B cell (primary cell): ENCODE results near the gene SH3RF3. TPM values are rescaled to one million over a fixed set of nuclear protein-coding genes. Genes with fewer than 3 reads are reported as not detected.

Experiments used
- ATAC-seq: fragments of 200-7000 bp; cut with Tn5 transposase; one replicate; pipeline ENCODE4 v1.10.0; 2021; ENCODE audit warnings: low read depth, mild to moderate bottlenecking, moderate number of reproducible peaks, moderate library complexity
- CTCF ChIA-PET: fragments of 350-600 bp; sonication (Branson Sonifier 250); formaldehyde crosslinking; loops from one replicate; lab custom pipeline; 2021; ENCODE audit warnings: antibody characterized with exemption, inconsistent platforms; lab: Charles Lee
- POLR2A ChIA-PET: fragments of 350-600 bp; sonication (Branson Sonifier 250); formaldehyde crosslinking; loops from one replicate; lab custom pipeline; 2021; ENCODE audit warnings: antibody characterized with exemption; lab: Charles Lee
- DNase-seq: peaks from one replicate; pipeline ENCODE4 v3.0.0; 2013
- H2AFZ ChIP-seq: 2 replicates; pipeline ENCODE4 v1.6.1; 2012; ENCODE audit warnings: mild to moderate bottlenecking, low read depth, low read length; ENCODE audit not compliant: insufficient read depth, poor library complexity, severe bottlenecking
- H3K27ac ChIP-seq, 2 donors: 1 replicate in 1 of 2; 2 replicates in 1 of 2; pipeline ENCODE4 v1.5.1; 2012 to 2013; ENCODE audit warnings: low read length in 2 of 2, mild to moderate bottlenecking in 2 of 2, moderate library complexity in 1 of 2
- H3K27me3 ChIP-seq, 4 experiments: fragments of 200-600 bp in 1 of 4; sonication (generic) in 1 of 4; replicated peaks in 1 of 4; 1 replicate in 2 of 4; 2 replicates in 2 of 4; pipeline versions ENCODE4 v1.6.1 to v1.7.0; 2013 to 2016; ENCODE audit warnings: low read length in 3 of 4, mild to moderate bottlenecking in 2 of 4, mixed read lengths in 1 of 4, moderate library complexity in 1 of 4; ENCODE audit not compliant: insufficient read depth in 4 of 4, control insufficient read depth in 3 of 4; ENCODE audit errors: control extremely low read depth in 1 of 4
- H3K36me3 ChIP-seq, 2 experiments: replicated peaks in 1 of 2; 1 replicate in 1 of 2; 2 replicates in 1 of 2; pipeline versions ENCODE4 v1.6.1 to v1.7.1; 2013; ENCODE audit warnings: low read length in 1 of 2; ENCODE audit not compliant: insufficient read depth in 2 of 2, control insufficient read depth in 1 of 2; ENCODE audit errors: control extremely low read depth in 1 of 2, extremely low read depth in 1 of 2
- H3K4me1 ChIP-seq, 2 donors: fragments of 200-600 bp in 1 of 2; sonication (generic) in 1 of 2; 1 replicate in 1 of 2; 2 replicates in 1 of 2; pipeline versions ENCODE4 v1.5.1 to v1.6.1; 2013 to 2017; ENCODE audit warnings: low read length in 2 of 2; ENCODE audit not compliant: control insufficient read depth in 2 of 2, insufficient read depth in 2 of 2
- H3K4me2 ChIP-seq: replicated peaks from 2 replicates; pipeline ENCODE3; 2012; ENCODE audit warnings: mild to moderate bottlenecking, low read depth, low read length; ENCODE audit not compliant: poor library complexity, severe bottlenecking
- H3K4me3 ChIP-seq, 5 experiments: fragments of 200-600 bp in 1 of 5; sonication (generic) in 1 of 5; 1 replicate in 3 of 5; 2 replicates in 2 of 5; pipeline versions ENCODE4 v1.5.1 to v1.7.0; 2011 to 2016; ENCODE audit warnings: low read length in 4 of 5, mild to moderate bottlenecking in 4 of 5, low read depth in 2 of 5, control low read depth in 1 of 5, moderate library complexity in 1 of 5; ENCODE audit not compliant: insufficient read depth in 1 of 5; ENCODE audit errors: control extremely low read depth in 1 of 5, extremely low read depth in 1 of 5
- H3K79me2 ChIP-seq: fragments of 200-600 bp; sonication (generic); one replicate; pipeline ENCODE4 v1.6.0; 2016; ENCODE audit warnings: low read length; ENCODE audit not compliant: control insufficient read depth, insufficient read depth
- H3K9ac ChIP-seq: fragments of 200-600 bp; sonication (generic); 2 replicates; pipeline ENCODE4 v1.6.1; 2017; ENCODE audit warnings: mild to moderate bottlenecking, low read length, moderate library complexity
- H3K9me3 ChIP-seq, 3 donors: one replicate each; pipeline versions ENCODE4 v1.6.1 to v1.7.1; 2013; ENCODE audit warnings: low read length in 2 of 3; ENCODE audit not compliant: control insufficient read depth in 2 of 3, insufficient read depth in 1 of 3; ENCODE audit errors: control extremely low read depth in 1 of 3
- H4K20me1 ChIP-seq: 2 replicates; pipeline ENCODE4 v1.6.0; 2012; ENCODE audit warnings: mild to moderate bottlenecking, low read length; ENCODE audit not compliant: insufficient read depth, control insufficient read depth, poor library complexity, severe bottlenecking
- H3K27ac Mint-ChIP-seq: one replicate; pipeline ENCODE4 v1.8.0; 2021; ENCODE audit warnings: mixed read lengths
- H3K27me3 Mint-ChIP-seq: one replicate; pipeline ENCODE4 v1.8.0; 2021; ENCODE audit warnings: mixed read lengths
- H3K4me1 Mint-ChIP-seq: one replicate; pipeline ENCODE4 v1.8.0; 2021; ENCODE audit warnings: mixed read lengths
- H3K4me3 Mint-ChIP-seq: one replicate; pipeline ENCODE4 v1.8.0; 2021; ENCODE audit warnings: mixed read lengths
- H3K9me3 Mint-ChIP-seq: one replicate; pipeline ENCODE4 v1.8.0; 2022; ENCODE audit warnings: mixed read lengths; ENCODE audit not compliant: insufficient read depth
- CTCF ChIP-seq: fragments of 200-600 bp; IDR thresholded peaks from one replicate; pipeline ENCODE4 v1.8.0; 2022; ENCODE audit warnings: antibody characterized with exemption, mild to moderate bottlenecking
- EZH2 ChIP-seq: IDR thresholded peaks from 2 replicates; pipeline ENCODE4 v1.6.1; 2012; ENCODE audit warnings: borderline replicate concordance, low read depth, mild to moderate bottlenecking, moderate library complexity, low read length; ENCODE audit not compliant: insufficient read depth, poor library complexity, severe bottlenecking
- WGBS: methylation state at CpG from one replicate; pipeline ENCODE4 v1.1.5; 2013; ENCODE audit warnings: missing lambda C conversion rate; ENCODE audit not compliant: insufficient coverage; 5-methylcytosine and 5-hydroxymethylcytosine counted together
- intact Hi-C: fragments of 100-400 bp; cut with micrococcal nuclease; formaldehyde crosslinking; loops from one replicate; pipeline ENCODE4 v1.10.0; 2022
- polyA plus RNA-seq: library from polyadenylated mRNA; depleted of rRNA; stranded (reverse); fragments of >200 nt; gene quantifications from 2 replicates; pipeline ENCODE4 v1.2.3, GENCODE V29; 2012
- total RNA-seq, 2 donors: library from RNA; stranded (reverse); fragments of 120-200 nt in 1 of 2; gene quantifications; 1 replicate in 1 of 2; 2 replicates in 1 of 2; pipeline versions ENCODE4 v1.2.3 to v1.2.4, GENCODE V29; 2013 to 2022

The SH3RF3 gene
- total and polyA plus RNA-seq, 2 donors (not counting 1 experiment from before 2014, with no cell fraction given): 0.07 to 1.2 TPM

- no peak for ATAC-seq
- Histone ChIP-seq H3K4me3 (no peak overlapping the region), H3K27ac (no peak overlapping the region), H3K79me2 (no peaks in the 10 kb centered on the region), H3K9ac (no peak overlapping the region), H4K20me1 (no peaks in the 10 kb centered on the region), H3K9me3 (no peaks in the 10 kb centered on the region), H3K27me3 (no peaks in the 10 kb centered on the region), H3K4me2 (no peak overlapping the region), H2AFZ (no peak overlapping the region), H3K36me3 (no peaks in the 10 kb centered on the region), H3K4me1 (no peaks in the 10 kb centered on the region)
- no peak for TF ChIP-seq CTCF
- no peak for TF ChIP-seq EZH2
- 89% methylated on average over 12 of the region's 16 CpGs for WGBS
- no peaks in the 10 kb centered on the region for H3K9me3 Mint-ChIP-seq
- H3K4me3 Mint-ChIP-seq: no peak overlapping the region
- POLR2A ChIA-PET: no interaction called here
- no peaks in the 10 kb centered on the region for H3K4me1 Mint-ChIP-seq
- intact Hi-C loops: no loop called here
- DNase-seq: no peak
- H3K27me3 Mint-ChIP-seq: peaks cover 21% of the 10 kb centered on the region
- CTCF ChIA-PET: interaction anchor here (1.4 kb wide), 1 partner anchor 20 kb away, joined by 3 read pairs; no protein-coding TSS in a partner anchor
- no peak overlapping the region for H3K27ac Mint-ChIP-seq
These were observed 400.8 kb downstream of the SH3RF3 start for GRCh38 chr2:109529532-109530449.

GRCh38 chr2:109530712-109531111 is 401.7 kb downstream of the SH3RF3 start:
- Histone ChIP-seq H3K36me3 (no peaks in the 10 kb centered on the region), H3K4me3 (no peak overlapping the region), H3K4me1 (no peaks in the 10 kb centered on the region), H3K9me3 (no peaks in the 10 kb centered on the region), H3K27ac (no peak overlapping the region), H3K27me3 (no peaks in the 10 kb centered on the region), H2AFZ (no peak overlapping the region), H3K79me2 (no peaks in the 10 kb centered on the region), H3K4me2 (no peak overlapping the region), H4K20me1 (no peaks in the 10 kb centered on the region), H3K9ac (no peak overlapping the region)
- CTCF ChIA-PET: interaction anchor here (1.4 kb wide), 1 partner anchor 21 kb away, joined by 3 read pairs; no protein-coding TSS in a partner anchor
- intact Hi-C loops: no loop called here
- WGBS: 88% methylated on average over 5 of the region's 6 CpGs
- Mint-ChIP-seq H3K27ac (no peak overlapping the region), H3K4me3 (no peak overlapping the region), H3K4me1 (no peaks in the 10 kb centered on the region), H3K27me3 (peaks cover 27% of the 10 kb centered on the region), H3K9me3 (no peaks in the 10 kb centered on the region)
- no peak for TF ChIP-seq CTCF
- no peak for TF ChIP-seq EZH2
- DNase-seq: no peak
- POLR2A ChIA-PET: no interaction called here
- no peak for ATAC-seq
